Transverse colon (tissue), 4 donors: ENCODE results near the gene TMEM208. TPM values are rescaled to one million over a fixed set of nuclear protein-coding genes. Genes with fewer than 3 reads are reported as not detected.

Experiments
- DNase-seq: peaks from one replicate; pipeline ENCODE4 v3.0.0-alpha.2; 2019
- H3K27ac ChIP-seq, 4 donors: fragments of 200-600 bp; sonication (generic); 2 replicates each; pipeline ENCODE4 v1.5.1; 2016 to 2018; ENCODE audit warnings: inconsistent platforms in 4 of 4
- H3K27me3 ChIP-seq: fragments of 200-600 bp; sonication (generic); 2 replicates; pipeline ENCODE4 v1.5.1; 2017; ENCODE audit warnings: inconsistent platforms
- H3K36me3 ChIP-seq, 4 donors: fragments of 200-600 bp; sonication (generic); 2 replicates each; pipeline ENCODE4 v1.5.1; 2017 to 2019; ENCODE audit warnings: inconsistent platforms in 4 of 4
- H3K4me1 ChIP-seq, 4 donors: fragments of 200-600 bp; sonication (generic); 2 replicates each; pipeline ENCODE4 v1.5.1; 2017 to 2020; ENCODE audit warnings: inconsistent platforms in 4 of 4
- H3K4me3 ChIP-seq, 4 donors: fragments of 200-600 bp; sonication (generic); 1 replicate in 1 of 4; 2 replicates in 3 of 4; pipeline versions ENCODE4 v1.5.1 to v1.6.1; 2017 to 2019; ENCODE audit warnings: inconsistent platforms in 4 of 4
- H3K9me3 ChIP-seq, 2 donors: fragments of 200-600 bp; sonication (generic); 2 replicates each; pipeline ENCODE4 v1.5.1; 2017 to 2019; ENCODE audit warnings: inconsistent platforms in 2 of 2
- EP300 ChIP-seq: sonication (generic); formaldehyde crosslinking; IDR thresholded peaks from one replicate; pipeline ENCODE4 v1.6.1; 2017; ENCODE audit warnings: antibody characterized with exemption, low read depth
- POLR2A ChIP-seq: fragments of 450-650 bp; IDR thresholded peaks from one replicate; pipeline ENCODE4 v1.6.1; 2016; ENCODE audit warnings: antibody characterized with exemption, mild to moderate bottlenecking, moderate library complexity
- POLR2AphosphoS5 ChIP-seq, 3 donors: sonication (generic); formaldehyde crosslinking; IDR thresholded peaks; one replicate each; pipeline ENCODE4 v1.6.1; 2016; ENCODE audit warnings: antibody characterized with exemption in 3 of 3
- WGBS, 2 donors: methylation state at CpG; one replicate each; pipeline ENCODE4 v1.1.5; 2018; ENCODE audit warnings: low coverage in 1 of 2; 5-methylcytosine and 5-hydroxymethylcytosine counted together
- in situ Hi-C, 4 donors: fragments of 200-750 bp; cut with MboI; loops; one replicate each; pipeline versions ENCODE4 v1.15.0 to v1.15.1; 2017; ENCODE audit warnings: low sequenced_read_pairs in 3 of 4, low pct_ligation_motif_present in 1 of 4, low pct_unique_long_range_greater_than_20kb in 1 of 4
- intact Hi-C: fragments of 100-400 bp; cut with DNase I; formaldehyde crosslinking; loops from one replicate; pipeline ENCODE4 v1.15.1; 2023; ENCODE audit warnings: low total_unique reads
- total RNA-seq, 4 donors: library from RNA; depleted of rRNA; stranded (reverse); fragments of >200 nt; gene quantifications; one replicate each; pipeline ENCODE4 v1.1.0, GENCODE V29; 2016
- TF ChIP-seq, protein P1 (sequence below), 5 experiments: fragments of 200-600 bp in 3 of 5; fragments of 450-650 bp in 2 of 5; sonication (generic) in 3 of 5; IDR thresholded peaks; 1 replicate in 2 of 5; 2 replicates in 3 of 5; pipeline ENCODE4 v1.5.1; 2016 to 2017; ENCODE audit warnings: antibody characterized with exemption in 5 of 5, inconsistent platforms in 3 of 5, mild to moderate bottlenecking in 2 of 5, moderate library complexity in 1 of 5

TMEM208 gene
- total RNA-seq, 4 donors from 2014 or later: 29.5 to 50.2 (median 39.3) TPM; not detected in 1

DNA sequence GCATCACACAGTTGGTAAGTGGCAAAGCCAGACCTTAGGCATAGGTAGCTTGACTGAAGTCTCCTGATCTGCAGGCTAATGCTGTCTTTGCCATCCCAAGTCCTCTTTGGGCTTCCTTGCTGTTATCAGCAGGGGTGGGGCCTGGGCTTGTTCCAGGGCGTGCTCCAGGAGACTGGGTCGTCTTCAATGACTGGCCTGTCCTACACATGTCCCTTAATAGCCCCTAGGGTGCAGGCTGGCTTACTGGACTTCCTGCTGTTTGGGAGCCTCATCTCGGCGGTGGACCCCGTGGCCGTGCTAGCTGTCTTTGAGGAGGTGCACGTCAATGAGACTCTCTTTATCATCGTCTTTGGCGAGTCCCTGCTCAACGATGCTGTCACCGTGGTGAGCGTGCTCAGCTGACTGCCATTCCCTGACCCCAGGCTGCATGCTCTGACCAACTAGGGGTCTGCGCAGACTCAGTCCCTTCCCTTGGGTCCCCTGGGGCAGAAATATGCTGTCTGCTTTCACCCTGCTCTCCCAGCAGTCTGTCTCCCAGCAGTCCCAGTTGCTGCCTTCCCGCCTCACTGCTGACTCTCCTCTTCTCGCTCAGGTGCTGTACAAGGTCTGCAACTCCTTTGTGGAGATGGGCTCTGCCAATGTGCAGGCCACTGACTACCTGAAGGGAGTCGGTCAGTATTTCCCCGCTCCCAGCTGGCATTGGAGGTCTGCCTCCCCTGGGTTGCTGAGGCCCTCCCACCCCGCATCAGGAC is 28.0 kb downstream of the TMEM208 start:
- intact Hi-C loops (no loop called here), in situ Hi-C loops (no loop called here)
- Histone ChIP-seq H3K27me3 (peaks cover 12% of the 10 kb centered on the region), H3K4me3 (no peak overlapping the region), H3K4me1 (no peaks in the 10 kb centered on the region), H3K36me3 (no peaks in the 10 kb centered on the region), H3K27ac (no peak overlapping the region), H3K9me3 (no peaks in the 10 kb centered on the region)
- 82 to 100% methylated on average over 5 to 18 of the region's 18 CpGs for WGBS, 2 donors
- DNase-seq: no peak
- TF ChIP-seq POLR2AphosphoS5 (IDR thresholded peaks at IDR 0.05): no peak
- TF ChIP-seq EP300: no peak
- TF ChIP-seq, protein P1, sequence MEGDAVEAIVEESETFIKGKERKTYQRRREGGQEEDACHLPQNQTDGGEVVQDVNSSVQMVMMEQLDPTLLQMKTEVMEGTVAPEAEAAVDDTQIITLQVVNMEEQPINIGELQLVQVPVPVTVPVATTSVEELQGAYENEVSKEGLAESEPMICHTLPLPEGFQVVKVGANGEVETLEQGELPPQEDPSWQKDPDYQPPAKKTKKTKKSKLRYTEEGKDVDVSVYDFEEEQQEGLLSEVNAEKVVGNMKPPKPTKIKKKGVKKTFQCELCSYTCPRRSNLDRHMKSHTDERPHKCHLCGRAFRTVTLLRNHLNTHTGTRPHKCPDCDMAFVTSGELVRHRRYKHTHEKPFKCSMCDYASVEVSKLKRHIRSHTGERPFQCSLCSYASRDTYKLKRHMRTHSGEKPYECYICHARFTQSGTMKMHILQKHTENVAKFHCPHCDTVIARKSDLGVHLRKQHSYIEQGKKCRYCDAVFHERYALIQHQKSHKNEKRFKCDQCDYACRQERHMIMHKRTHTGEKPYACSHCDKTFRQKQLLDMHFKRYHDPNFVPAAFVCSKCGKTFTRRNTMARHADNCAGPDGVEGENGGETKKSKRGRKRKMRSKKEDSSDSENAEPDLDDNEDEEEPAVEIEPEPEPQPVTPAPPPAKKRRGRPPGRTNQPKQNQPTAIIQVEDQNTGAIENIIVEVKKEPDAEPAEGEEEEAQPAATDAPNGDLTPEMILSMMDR (IDR thresholded peaks at IDR 0.05): no peak

- in situ Hi-C loops (no loop called here), intact Hi-C loops (no loop called here)
- WGBS, 2 donors: 96% methylated on average over 17 of the region's 17 CpGs; no CpG with 5 or more reads in 1 of the 2 donors
- no peak overlapping the region for H3K4me3 ChIP-seq
- no peaks in the 10 kb centered on the region for H3K4me1 ChIP-seq
- no peaks in the 10 kb centered on the region for H3K9me3 ChIP-seq
- peaks cover 5% of the 10 kb centered on the region for H3K27me3 ChIP-seq
- no peak overlapping the region for H3K27ac ChIP-seq
- H3K36me3 ChIP-seq: no peaks in the 10 kb centered on the region
- DNase-seq: no peak
- no peak for TF ChIP-seq POLR2AphosphoS5 (IDR thresholded peaks at IDR 0.05)
- TF ChIP-seq, protein P1 (IDR thresholded peaks at IDR 0.05): no peak
- no peak for TF ChIP-seq POLR2A
- no peak for TF ChIP-seq EP300
Observed at GRCh38 chr16:67255553-67256221, 28.8 kb downstream of the TMEM208 start.

DNA sequence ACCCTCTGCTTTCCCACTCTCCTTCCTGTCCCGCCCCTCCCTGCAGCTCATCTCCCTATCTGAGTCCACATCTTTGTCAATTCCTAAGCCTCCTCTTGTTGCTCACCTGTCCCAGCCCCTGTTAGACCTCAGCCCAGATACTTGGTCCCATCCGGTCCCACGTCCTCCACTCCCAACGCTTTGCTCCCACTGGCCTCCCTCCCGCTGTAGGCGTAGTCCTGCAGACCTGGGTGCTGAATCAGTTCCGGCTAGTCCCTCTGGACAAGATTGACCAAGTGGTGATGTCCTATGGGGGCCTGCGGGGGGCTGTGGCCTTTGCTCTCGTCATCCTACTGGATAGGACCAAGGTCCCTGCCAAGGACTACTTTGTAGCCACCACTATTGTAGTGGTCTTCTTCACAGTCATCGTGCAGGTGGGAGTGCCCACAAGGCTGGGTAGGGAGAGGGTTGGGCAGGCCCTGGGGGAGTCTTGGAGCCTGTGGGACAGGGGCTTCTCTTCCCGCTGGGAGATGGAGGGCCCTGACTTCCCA is 29.8 kb downstream of the TMEM208 start:
- in situ Hi-C loops: no loop called here
- H3K4me1 ChIP-seq: no peaks in the 10 kb centered on the region
- TF ChIP-seq EP300: no peak
- no peak for TF ChIP-seq POLR2AphosphoS5 (IDR thresholded peaks at IDR 0.05)
- TF ChIP-seq, protein P1 (IDR thresholded peaks at IDR 0.05): no peak
- no peak for TF ChIP-seq POLR2A
- H3K4me3 ChIP-seq: no peak overlapping the region
- no peaks in the 10 kb centered on the region for H3K36me3 ChIP-seq
- 93 to 96% methylated on average over 3 to 11 of the region's 11 CpGs for WGBS, 2 donors
- H3K27me3 ChIP-seq: no peaks in the 10 kb centered on the region
- intact Hi-C loops: no loop called here
- H3K9me3 ChIP-seq: no peaks in the 10 kb centered on the region
- no peak overlapping the region for H3K27ac ChIP-seq
- no peak for DNase-seq

GRCh38 chr16:67257486-67258160 is 30.7 kb downstream of the TMEM208 start:
- no peak for DNase-seq
- Histone ChIP-seq H3K4me1 (no peaks in the 10 kb centered on the region), H3K4me3 (no peak overlapping the region), H3K27ac (no peak overlapping the region), H3K36me3 (no peaks in the 10 kb centered on the region), H3K9me3 (no peaks in the 10 kb centered on the region), H3K27me3 (no peaks in the 10 kb centered on the region)
- TF ChIP-seq EP300 (no peak), POLR2AphosphoS5 (IDR thresholded peaks at IDR 0.05) (no peak), POLR2A (no peak)
- TF ChIP-seq, protein P1 (IDR thresholded peaks at IDR 0.05): no peak
- in situ Hi-C loops (no loop called here), intact Hi-C loops (no loop called here)
- WGBS, 2 donors: 73 to 88% methylated on average over 2 to 4 of the region's 4 CpGs
